Colonic mucosa (tissue), 4 donors: ENCODE data around the gene OPCML. TPM values are rescaled to one million over a fixed set of nuclear protein-coding genes. Genes with fewer than 3 reads are reported as not detected.

Source experiments
- DNase-seq: peaks from one replicate; pipeline ENCODE4 v3.0.0-alpha.2; 2020
- H3K27ac ChIP-seq: fragments of 200-600 bp; one replicate; pipeline ENCODE4 v1.8.0; 2021
- H3K27me3 ChIP-seq: fragments of 200-600 bp; one replicate; pipeline ENCODE4 v1.8.0; 2021
- H3K36me3 ChIP-seq: fragments of 200-600 bp; one replicate; pipeline ENCODE4 v1.8.0; 2021
- H3K4me1 ChIP-seq: fragments of 200-600 bp; one replicate; pipeline ENCODE4 v1.8.0; 2021; ENCODE audit warnings: mild to moderate bottlenecking
- H3K4me3 ChIP-seq: fragments of 200-600 bp; one replicate; pipeline ENCODE4 v1.8.0; 2021
- H3K9ac ChIP-seq, 2 donors: one replicate each; pipeline ENCODE4 v1.7.0; 2013; ENCODE audit warnings: control low read depth in 2 of 2, low read depth in 2 of 2, low read length in 2 of 2
- H3K9me3 ChIP-seq: fragments of 200-600 bp; one replicate; pipeline ENCODE4 v1.8.0; 2021
- intact Hi-C: fragments of 100-400 bp; cut with DNase I; formaldehyde crosslinking; loops from one replicate; pipeline ENCODE4 v1.14.1; 2022
- total RNA-seq, 2 donors: library from RNA; stranded (reverse); fragmentation: NEBNext Ultra II Directional in 1 of 2; extraction: Animal tissue kit (Norgen Biotek cat#: 25700) in 1 of 2; gene quantifications; one replicate each; pipeline ENCODE4 v1.2.1, GENCODE V29; 2021
- TF ChIP-seq, protein P1 (sequence below): fragments of 200-600 bp; IDR thresholded peaks from one replicate; pipeline ENCODE4 v1.8.0; 2022; ENCODE audit warnings: antibody characterized with exemption, mild to moderate bottlenecking
- donor health status: healthy.
- donor health status: DM: no; HTN: no; CAD: no.
- donor health status: DM: no; HTN: no; CAD: no.

Gene OPCML
- total RNA-seq, 2 donors from 2014 or later = 0.08 TPM; not detected in 1

DNA sequence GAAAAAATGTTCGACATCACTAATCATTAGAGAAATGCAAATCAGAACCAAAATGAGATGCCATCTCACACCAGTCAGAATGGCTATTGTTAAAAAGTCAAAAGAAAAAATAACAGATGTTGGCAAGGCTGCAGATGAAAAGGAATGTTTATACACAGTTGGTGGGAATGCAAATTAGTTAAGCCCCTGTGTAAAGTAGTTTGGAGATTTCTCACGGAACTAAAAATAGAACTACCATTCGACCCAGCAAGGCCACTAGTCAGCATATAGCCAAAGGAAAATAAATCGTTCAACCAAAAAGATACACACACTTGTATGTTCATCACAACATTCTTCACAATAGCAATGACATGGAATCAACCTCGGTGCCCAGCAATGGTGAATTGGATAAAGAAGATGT lies 503.2 kb downstream of the OPCML start:
- Histone ChIP-seq H3K4me1 (no peaks in the 10 kb centered on the region), H3K36me3 (no peaks in the 10 kb centered on the region), H3K4me3 (no peak overlapping the region), H3K9me3 (no peaks in the 10 kb centered on the region), H3K27me3 (no peaks in the 10 kb centered on the region), H3K9ac (no peak overlapping the region), H3K27ac (no peak overlapping the region)
- TF ChIP-seq, protein P1, sequence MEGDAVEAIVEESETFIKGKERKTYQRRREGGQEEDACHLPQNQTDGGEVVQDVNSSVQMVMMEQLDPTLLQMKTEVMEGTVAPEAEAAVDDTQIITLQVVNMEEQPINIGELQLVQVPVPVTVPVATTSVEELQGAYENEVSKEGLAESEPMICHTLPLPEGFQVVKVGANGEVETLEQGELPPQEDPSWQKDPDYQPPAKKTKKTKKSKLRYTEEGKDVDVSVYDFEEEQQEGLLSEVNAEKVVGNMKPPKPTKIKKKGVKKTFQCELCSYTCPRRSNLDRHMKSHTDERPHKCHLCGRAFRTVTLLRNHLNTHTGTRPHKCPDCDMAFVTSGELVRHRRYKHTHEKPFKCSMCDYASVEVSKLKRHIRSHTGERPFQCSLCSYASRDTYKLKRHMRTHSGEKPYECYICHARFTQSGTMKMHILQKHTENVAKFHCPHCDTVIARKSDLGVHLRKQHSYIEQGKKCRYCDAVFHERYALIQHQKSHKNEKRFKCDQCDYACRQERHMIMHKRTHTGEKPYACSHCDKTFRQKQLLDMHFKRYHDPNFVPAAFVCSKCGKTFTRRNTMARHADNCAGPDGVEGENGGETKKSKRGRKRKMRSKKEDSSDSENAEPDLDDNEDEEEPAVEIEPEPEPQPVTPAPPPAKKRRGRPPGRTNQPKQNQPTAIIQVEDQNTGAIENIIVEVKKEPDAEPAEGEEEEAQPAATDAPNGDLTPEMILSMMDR = no peak
- DNase-seq = no peak
- intact Hi-C loops = no loop called here

DNA sequence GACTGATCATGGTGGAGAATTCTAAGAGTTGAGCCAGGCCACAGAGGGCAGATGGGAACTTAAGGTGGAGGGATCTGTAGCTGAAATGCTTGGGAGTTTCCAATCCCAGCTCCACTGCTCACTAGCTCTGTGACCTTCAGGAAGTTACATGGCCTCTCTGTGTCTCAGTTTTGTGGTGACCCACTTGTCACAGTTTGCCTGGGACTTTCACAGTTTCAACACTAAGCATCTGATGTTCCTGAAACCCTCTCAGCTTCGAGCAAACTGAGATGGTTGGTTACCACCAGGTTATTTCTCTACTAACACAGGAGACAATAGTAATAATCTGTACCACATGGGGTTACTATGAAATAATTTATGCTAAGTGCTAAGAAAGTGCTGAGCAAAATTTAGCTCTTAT lies 505.3 kb downstream of the OPCML start:
- no peak overlapping the region for H3K27ac ChIP-seq
- intact Hi-C loops = no loop called here
- no peaks in the 10 kb centered on the region for H3K27me3 ChIP-seq
- H3K9me3 ChIP-seq = no peaks in the 10 kb centered on the region
- no peak overlapping the region for H3K9ac ChIP-seq
- no peaks in the 10 kb centered on the region for H3K4me1 ChIP-seq
- TF ChIP-seq, protein P1 = no peak
- no peak for DNase-seq
- H3K36me3 ChIP-seq = no peaks in the 10 kb centered on the region
- H3K4me3 ChIP-seq = no peak overlapping the region

DNA sequence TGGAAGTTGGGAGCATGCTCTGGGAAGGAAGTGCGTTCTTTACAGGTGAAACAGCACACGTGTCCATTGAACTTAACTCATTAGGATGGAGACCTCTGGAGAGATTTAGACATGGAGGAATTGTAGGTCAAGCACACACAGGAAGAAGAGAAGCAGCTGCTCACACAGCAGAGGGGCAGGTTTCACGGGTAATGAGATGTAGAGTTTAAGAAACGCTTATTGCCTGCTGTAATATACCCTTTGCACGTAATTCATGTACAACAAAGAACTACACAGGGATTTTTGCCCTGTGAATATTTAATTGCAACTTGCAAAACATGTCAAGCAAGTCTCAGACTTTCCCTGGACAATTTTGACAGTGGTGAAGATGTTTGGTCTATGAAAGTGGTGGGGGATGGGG lies 508.0 kb downstream of the OPCML start:
- TF ChIP-seq, protein P1 = no peak

DNA sequence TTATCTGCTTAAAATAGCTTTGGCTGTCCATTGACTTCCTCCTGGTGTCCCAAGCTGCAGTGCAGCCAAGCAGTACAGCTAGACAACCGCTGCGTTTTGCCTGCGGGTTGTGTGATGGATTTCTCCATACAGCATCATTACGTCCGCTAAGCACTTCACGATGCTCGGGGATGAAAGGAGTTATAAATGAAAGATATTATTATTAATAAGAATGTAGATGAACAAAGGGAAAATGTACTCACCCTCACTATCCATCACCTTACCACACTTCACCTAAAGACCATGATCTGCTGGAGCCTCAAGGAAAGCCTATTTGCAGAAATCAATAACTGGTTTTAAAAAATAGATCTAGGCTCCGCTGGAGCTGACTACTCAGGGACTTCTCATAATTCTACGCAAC lies 509.1 kb downstream of the OPCML start:
- DNase-seq = no peak
- intact Hi-C loops = no loop called here
- Histone ChIP-seq H3K4me3 (no peak overlapping the region), H3K27ac (no peak overlapping the region), H3K9me3 (no peaks in the 10 kb centered on the region), H3K27me3 (no peaks in the 10 kb centered on the region), H3K4me1 (no peaks in the 10 kb centered on the region), H3K36me3 (no peaks in the 10 kb centered on the region), H3K9ac (no peak overlapping the region)
- TF ChIP-seq, protein P1 = no peak

More for the DNA sequence above, 508.0 kb downstream of the OPCML start:
- Histone ChIP-seq H3K36me3 (no peaks in the 10 kb centered on the region), H3K9ac (no peak overlapping the region), H3K27ac (no peak overlapping the region), H3K27me3 (no peaks in the 10 kb centered on the region), H3K4me3 (no peak overlapping the region), H3K4me1 (no peaks in the 10 kb centered on the region), H3K9me3 (no peaks in the 10 kb centered on the region)
- intact Hi-C loops = no loop called here
- no peak for DNase-seq

DNA sequence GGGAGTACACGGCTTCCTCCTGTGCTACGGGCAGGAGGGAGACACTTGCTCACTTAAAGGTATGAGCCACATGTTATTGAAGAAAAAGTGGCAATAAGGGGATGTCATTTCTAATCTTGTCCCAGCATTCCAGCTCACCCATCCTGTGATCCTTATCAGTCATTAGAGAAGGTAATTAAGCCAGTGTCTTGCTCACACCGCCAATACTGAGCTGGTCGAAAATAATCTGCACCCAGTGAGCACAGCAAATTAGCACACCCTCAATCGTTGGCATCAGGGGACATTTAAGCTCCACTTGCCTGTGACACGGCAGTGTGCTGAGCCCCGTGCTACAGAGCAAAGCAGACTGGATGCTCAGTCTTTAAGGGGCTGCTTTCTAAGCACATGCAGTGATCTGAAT lies 510.7 kb downstream of the OPCML start:
- Histone ChIP-seq H3K36me3 (no peaks in the 10 kb centered on the region), H3K27ac (no peak overlapping the region), H3K27me3 (no peaks in the 10 kb centered on the region), H3K9me3 (no peaks in the 10 kb centered on the region), H3K4me1 (no peaks in the 10 kb centered on the region), H3K4me3 (no peak overlapping the region), H3K9ac (no peak overlapping the region)
- intact Hi-C loops = no loop called here
- no peak for DNase-seq
- TF ChIP-seq, protein P1 = no peak

DNA sequence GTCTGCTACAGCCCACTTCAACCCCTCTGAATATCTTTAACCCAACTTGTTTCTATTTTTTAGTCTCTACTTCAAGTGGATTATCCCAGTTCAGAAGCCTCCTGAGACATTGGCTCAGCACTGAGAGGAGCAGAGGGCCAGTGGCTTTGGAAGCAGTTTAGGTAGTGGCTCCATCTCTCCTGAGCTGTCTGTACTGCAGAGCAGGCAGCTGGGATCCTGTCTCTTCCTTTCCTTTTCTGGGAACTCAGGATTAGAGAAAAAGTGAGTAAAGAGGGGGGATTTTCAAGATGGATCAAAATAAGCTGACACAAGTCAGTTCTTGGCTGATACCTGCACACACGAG lies 512.0 kb downstream of the OPCML start:
- intact Hi-C loops = no loop called here
- H3K9me3 ChIP-seq = no peaks in the 10 kb centered on the region
- H3K4me3 ChIP-seq = no peak overlapping the region
- no peaks in the 10 kb centered on the region for H3K4me1 ChIP-seq
- no peaks in the 10 kb centered on the region for H3K27me3 ChIP-seq
- DNase-seq = no peak
- H3K36me3 ChIP-seq = no peaks in the 10 kb centered on the region
- no peak overlapping the region for H3K9ac ChIP-seq
- H3K27ac ChIP-seq = no peak overlapping the region
- TF ChIP-seq, protein P1 = no peak
